ENCODE measurements around the gene CNOT6.
"Not testable (repeated sequence)": the region's sequence is repeated elsewhere in the genome, so short reads cannot be mapped to it uniquely, and the experiment has no call there.

CNOT6 gene

GRCh38 chr5:180494060-180494509, at the start of gene CNOT6:
CNOT6 (plus strand) TSS chr5:180494379; CDS start chr5:180529277, 34,898 bp downstream.
- peak; percentile 86 to 92 (median 89) for DNase-seq (ENCODE audit: low read depth in 3 of 3, low spot score in 1 of 3)

- DNase-seq (ENCODE audit: low read depth in 3 of 3, low spot score in 1 of 3), result no peak
Measured at GRCh38 chr5:180454752-180455151, 39.4 kb upstream of the CNOT6 start.

- no peak for DNase-seq (ENCODE audit: low read depth in 3 of 3, low spot score in 1 of 3)
Measured at GRCh38 chr5:180455872-180456271, 38.3 kb upstream of the CNOT6 start.

- no peak for DNase-seq (ENCODE audit: low read depth in 3 of 3, low spot score in 1 of 3)
Measured at GRCh38 chr5:180456792-180457191, 37.4 kb upstream of the CNOT6 start.

GRCh38 chr5:180458852-180459673, 35.1 kb upstream of the CNOT6 start:
- not testable (repeated sequence) for DNase-seq (ENCODE audit: low read depth in 3 of 3, low spot score in 1 of 3)

GRCh38 chr5:180459674-180460142, 34.5 kb upstream of the CNOT6 start:
- not testable (repeated sequence) for DNase-seq (ENCODE audit: low read depth in 3 of 3, low spot score in 1 of 3)

GRCh38 chr5:180460834-180461233, 33.3 kb upstream of the CNOT6 start:
- no peak for DNase-seq (ENCODE audit: low read depth in 3 of 3, low spot score in 1 of 3)

- no peak for DNase-seq (ENCODE audit: low read depth in 3 of 3, low spot score in 1 of 3)
Measured at GRCh38 chr5:180461303-180461702, 32.9 kb upstream of the CNOT6 start.

GRCh38 chr5:180463216-180463900, 30.8 kb upstream of the CNOT6 start:
- no peak for DNase-seq (ENCODE audit: low read depth in 3 of 3, low spot score in 1 of 3)

- DNase-seq (ENCODE audit: low read depth in 3 of 3, low spot score in 1 of 3), result no peak
Measured at GRCh38 chr5:180463916-180464602, 30.1 kb upstream of the CNOT6 start.

- DNase-seq (ENCODE audit: low read depth in 3 of 3, low spot score in 1 of 3), result no peak
Measured at GRCh38 chr5:180464603-180464970, 29.6 kb upstream of the CNOT6 start.

- DNase-seq (ENCODE audit: low read depth in 3 of 3, low spot score in 1 of 3), result not testable (repeated sequence)
Measured at GRCh38 chr5:180465052-180465451, 29.1 kb upstream of the CNOT6 start.

- DNase-seq (ENCODE audit: low read depth in 3 of 3, low spot score in 1 of 3), result no peak
Measured at GRCh38 chr5:180466316-180466715, 27.9 kb upstream of the CNOT6 start.

GRCh38 chr5:180467028-180467975, 26.9 kb upstream of the CNOT6 start:
- no peak for DNase-seq (ENCODE audit: low read depth in 3 of 3, low spot score in 1 of 3)

- DNase-seq (ENCODE audit: low read depth in 3 of 3, low spot score in 1 of 3), result no peak
Measured at GRCh38 chr5:180467989-180468731, 26.0 kb upstream of the CNOT6 start.

- DNase-seq (ENCODE audit: low read depth in 3 of 3, low spot score in 1 of 3), result no peak
Measured at GRCh38 chr5:180468732-180469585, 25.2 kb upstream of the CNOT6 start.

GRCh38 chr5:180469586-180469865, 24.7 kb upstream of the CNOT6 start:
- DNase-seq (ENCODE audit: low read depth in 3 of 3, low spot score in 1 of 3), result no peak

- DNase-seq (ENCODE audit: low read depth in 3 of 3, low spot score in 1 of 3), result no peak
Measured at GRCh38 chr5:180469866-180470265, 24.3 kb upstream of the CNOT6 start.

GRCh38 chr5:180470361-180470760, 23.8 kb upstream of the CNOT6 start:
- no peak for DNase-seq (ENCODE audit: low read depth in 3 of 3, low spot score in 1 of 3)
